ENCODE data around the gene RBM39. TPM values are rescaled to one million over a fixed set of nuclear protein-coding genes. Genes with fewer than 3 reads are reported as not detected.

RBM39 gene
- total and polyA plus RNA-seq, 9 of the 15 experiments (the other 6 are each of a cell fraction or from before 2014, with no cell fraction given), result 143 to 319 (median 228) TPM

DNA sequence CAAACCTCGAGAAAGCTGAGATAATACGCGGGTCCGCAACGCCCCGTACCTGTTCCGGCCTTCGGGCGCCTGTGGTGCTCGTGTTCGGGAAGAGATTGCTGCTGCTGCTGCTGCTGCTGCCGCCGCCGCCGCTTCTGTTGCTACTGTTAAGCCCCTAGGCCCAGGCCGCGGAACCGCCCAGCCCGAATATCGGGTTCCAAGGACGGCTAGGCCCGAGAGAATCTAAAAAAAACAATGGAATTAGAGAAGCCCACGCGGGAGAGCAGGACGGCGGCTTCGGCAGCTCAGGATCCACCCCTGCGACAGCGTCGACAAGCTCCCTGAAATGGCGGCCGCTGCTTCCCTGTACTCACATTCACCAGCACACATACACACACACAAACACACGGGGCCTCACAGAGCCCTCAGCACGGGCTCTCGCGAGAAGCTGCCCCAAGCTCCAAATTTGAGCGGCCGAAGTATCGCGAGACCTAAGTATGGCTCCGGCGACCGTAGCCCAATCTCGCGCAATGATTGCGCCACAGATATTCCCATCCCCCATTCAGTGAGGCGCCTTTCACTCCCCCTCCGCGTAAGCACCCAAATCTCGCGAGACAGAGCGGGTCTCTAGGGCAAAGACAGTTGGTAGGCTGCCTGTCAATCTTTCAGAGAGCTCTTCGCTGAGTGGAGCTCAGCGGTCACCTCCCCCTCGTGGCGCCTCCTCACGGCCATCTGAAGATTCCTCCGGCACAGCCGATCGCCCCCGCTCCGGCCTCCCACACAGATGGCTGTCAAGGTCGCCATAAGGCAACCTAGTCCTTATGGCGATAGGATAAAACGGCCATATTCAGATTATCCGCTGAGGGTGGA is at the start of gene RBM39 (continued):
- TF ChIP-seq, protein P1, sequence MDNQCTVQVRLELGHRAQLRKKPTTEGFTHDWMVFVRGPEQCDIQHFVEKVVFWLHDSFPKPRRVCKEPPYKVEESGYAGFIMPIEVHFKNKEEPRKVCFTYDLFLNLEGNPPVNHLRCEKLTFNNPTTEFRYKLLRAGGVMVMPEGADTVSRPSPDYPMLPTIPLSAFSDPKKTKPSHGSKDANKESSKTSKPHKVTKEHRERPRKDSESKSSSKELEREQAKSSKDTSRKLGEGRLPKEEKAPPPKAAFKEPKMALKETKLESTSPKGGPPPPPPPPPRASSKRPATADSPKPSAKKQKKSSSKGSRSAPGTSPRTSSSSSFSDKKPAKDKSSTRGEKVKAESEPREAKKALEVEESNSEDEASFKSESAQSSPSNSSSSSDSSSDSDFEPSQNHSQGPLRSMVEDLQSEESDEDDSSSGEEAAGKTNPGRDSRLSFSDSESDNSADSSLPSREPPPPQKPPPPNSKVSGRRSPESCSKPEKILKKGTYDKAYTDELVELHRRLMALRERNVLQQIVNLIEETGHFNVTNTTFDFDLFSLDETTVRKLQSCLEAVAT (IDR thresholded peaks at IDR 0.05), result peak; percentile 89 to 93
- peak; percentile 50; the same call in 1 of the 2 replicates for TF ChIP-seq FOXP4 (CRISPR knock-in tag; IDR thresholded peaks at IDR 0.05; ENCODE audit: borderline replicate concordance)
- no peak for TF ChIP-seq HBP1 (CRISPR knock-in tag; IDR thresholded peaks at IDR 0.05)
- TF ChIP-seq STAT5B (CRISPR knock-in tag; IDR thresholded peaks at IDR 0.05), result no peak
- TF ChIP-seq ELF4 (CRISPR knock-in tag; IDR thresholded peaks at IDR 0.05), result 0 out of 2 replicates have a peak, but pooled peaks have one; percentile 39
- peak; percentile 33; the same call in 1 of the 2 replicates for TF ChIP-seq SOX6 (IDR thresholded peaks at IDR 0.05)
- TF ChIP-seq HMBOX1 (IDR thresholded peaks at IDR 0.05), result peak; percentile 91
- TF ChIP-seq, protein P2, sequence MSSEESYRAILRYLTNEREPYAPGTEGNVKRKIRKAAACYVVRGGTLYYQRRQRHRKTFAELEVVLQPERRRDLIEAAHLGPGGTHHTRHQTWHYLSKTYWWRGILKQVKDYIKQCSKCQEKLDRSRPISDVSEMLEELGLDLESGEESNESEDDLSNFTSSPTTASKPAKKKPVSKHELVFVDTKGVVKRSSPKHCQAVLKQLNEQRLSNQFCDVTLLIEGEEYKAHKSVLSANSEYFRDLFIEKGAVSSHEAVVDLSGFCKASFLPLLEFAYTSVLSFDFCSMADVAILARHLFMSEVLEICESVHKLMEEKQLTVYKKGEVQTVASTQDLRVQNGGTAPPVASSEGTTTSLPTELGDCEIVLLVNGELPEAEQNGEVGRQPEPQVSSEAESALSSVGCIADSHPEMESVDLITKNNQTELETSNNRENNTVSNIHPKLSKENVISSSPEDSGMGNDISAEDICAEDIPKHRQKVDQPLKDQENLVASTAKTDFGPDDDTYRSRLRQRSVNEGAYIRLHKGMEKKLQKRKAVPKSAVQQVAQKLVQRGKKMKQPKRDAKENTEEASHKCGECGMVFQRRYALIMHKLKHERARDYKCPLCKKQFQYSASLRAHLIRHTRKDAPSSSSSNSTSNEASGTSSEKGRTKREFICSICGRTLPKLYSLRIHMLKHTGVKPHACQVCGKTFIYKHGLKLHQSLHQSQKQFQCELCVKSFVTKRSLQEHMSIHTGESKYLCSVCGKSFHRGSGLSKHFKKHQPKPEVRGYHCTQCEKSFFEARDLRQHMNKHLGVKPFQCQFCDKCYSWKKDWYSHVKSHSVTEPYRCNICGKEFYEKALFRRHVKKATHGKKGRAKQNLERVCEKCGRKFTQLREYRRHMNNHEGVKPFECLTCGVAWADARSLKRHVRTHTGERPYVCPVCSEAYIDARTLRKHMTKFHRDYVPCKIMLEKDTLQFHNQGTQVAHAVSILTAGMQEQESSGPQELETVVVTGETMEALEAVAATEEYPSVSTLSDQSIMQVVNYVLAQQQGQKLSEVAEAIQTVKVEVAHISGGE (CRISPR knock-in tag; IDR thresholded peaks at IDR 0.05), result peak in 1 of 3 experiments; percentile 39; a peak in 2 of 6 replicates
- peak in 1 of 2 experiments; percentile 39 for TF ChIP-seq E2F6 (IDR thresholded peaks at IDR 0.05; ENCODE audit: borderline replicate concordance in 1 of 2, extremely low read depth in 1 of 2, insufficient read depth in 1 of 2, insufficient read length in 1 of 2, low read depth in 1 of 2, low read length in 1 of 2, poor library complexity in 1 of 2, severe bottlenecking in 1 of 2)
- peak; percentile 84 for TF ChIP-seq FOS (IDR thresholded peaks at IDR 0.05; ENCODE audit: extremely low read depth, insufficient read length)
- TF ChIP-seq, protein P3, sequence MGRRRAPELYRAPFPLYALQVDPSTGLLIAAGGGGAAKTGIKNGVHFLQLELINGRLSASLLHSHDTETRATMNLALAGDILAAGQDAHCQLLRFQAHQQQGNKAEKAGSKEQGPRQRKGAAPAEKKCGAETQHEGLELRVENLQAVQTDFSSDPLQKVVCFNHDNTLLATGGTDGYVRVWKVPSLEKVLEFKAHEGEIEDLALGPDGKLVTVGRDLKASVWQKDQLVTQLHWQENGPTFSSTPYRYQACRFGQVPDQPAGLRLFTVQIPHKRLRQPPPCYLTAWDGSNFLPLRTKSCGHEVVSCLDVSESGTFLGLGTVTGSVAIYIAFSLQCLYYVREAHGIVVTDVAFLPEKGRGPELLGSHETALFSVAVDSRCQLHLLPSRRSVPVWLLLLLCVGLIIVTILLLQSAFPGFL (CRISPR knock-in tag; IDR thresholded peaks at IDR 0.05), result no peak; the same call in 1 of the 2 replicates
- TF ChIP-seq SRSF1 (IDR thresholded peaks at IDR 0.05; ENCODE audit: low read depth, low read length), result peak; percentile 96
